PC-3 (cell line): Measurements from ENCODE around the gene MKRN1.

Source experiments
- EZH2 ChIP-seq: fragments of 300-600 bp; sonication (generic); IDR thresholded peaks from one replicate; pipeline ENCODE4 v1.6.1; 2017; ENCODE audit warnings: antibody characterized with exemption, mild to moderate bottlenecking, low read length; ENCODE audit not compliant: unreplicated experiment
- EZH2phosphoT487 ChIP-seq: fragments of 300-600 bp; sonication (generic); IDR thresholded peaks from 2 replicates; pipeline ENCODE4 v1.6.1; 2018; ENCODE audit warnings: mild to moderate bottlenecking, antibody characterized with exemption, low read length, borderline replicate concordance
- TF ChIP-seq, protein P1 (sequence below): fragments of 300-600 bp; sonication (generic); conservative IDR thresholded peaks from 2 replicates; pipeline ENCODE4 v1.5.1; 2017; ENCODE audit warnings: antibody characterized with exemption, low read depth, mild to moderate bottlenecking, low read length

DNA sequence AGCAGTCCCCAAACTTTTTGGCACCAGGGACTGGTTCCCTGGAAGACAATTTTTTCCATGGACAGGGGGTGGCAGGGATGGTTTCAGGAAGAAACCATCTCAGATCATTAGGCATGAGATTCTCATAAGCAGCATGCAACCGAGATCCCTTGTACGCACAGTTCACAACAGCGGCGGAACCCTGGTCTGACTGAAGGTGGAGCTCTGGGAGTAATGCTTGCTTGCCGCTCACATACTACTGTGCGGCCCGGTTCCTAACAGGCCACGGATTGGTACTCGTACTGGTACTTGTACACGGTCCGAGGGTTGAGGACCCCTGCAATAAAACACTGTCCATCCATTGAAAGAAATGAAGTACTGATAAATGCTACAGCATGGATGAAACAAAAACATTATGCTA lies 32.8 kb downstream of the MKRN1 start:
- TF ChIP-seq, protein P1, sequence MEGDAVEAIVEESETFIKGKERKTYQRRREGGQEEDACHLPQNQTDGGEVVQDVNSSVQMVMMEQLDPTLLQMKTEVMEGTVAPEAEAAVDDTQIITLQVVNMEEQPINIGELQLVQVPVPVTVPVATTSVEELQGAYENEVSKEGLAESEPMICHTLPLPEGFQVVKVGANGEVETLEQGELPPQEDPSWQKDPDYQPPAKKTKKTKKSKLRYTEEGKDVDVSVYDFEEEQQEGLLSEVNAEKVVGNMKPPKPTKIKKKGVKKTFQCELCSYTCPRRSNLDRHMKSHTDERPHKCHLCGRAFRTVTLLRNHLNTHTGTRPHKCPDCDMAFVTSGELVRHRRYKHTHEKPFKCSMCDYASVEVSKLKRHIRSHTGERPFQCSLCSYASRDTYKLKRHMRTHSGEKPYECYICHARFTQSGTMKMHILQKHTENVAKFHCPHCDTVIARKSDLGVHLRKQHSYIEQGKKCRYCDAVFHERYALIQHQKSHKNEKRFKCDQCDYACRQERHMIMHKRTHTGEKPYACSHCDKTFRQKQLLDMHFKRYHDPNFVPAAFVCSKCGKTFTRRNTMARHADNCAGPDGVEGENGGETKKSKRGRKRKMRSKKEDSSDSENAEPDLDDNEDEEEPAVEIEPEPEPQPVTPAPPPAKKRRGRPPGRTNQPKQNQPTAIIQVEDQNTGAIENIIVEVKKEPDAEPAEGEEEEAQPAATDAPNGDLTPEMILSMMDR = no peak
- no peak for TF ChIP-seq EZH2
- TF ChIP-seq EZH2phosphoT487 = no peak
